HG02970 (cell line): ENCODE data around the gene PCYT1A.
"Not testable (repeated sequence)": the region's sequence is repeated elsewhere in the genome, so short reads cannot be mapped to it uniquely, and the experiment has no call there.

ENCODE experiments used
- ATAC-seq: cut with Tn5 transposase; IDR thresholded peaks from one replicate; pipeline ENCODE4 v1.9.1; 2021; ENCODE audit warnings: mild to moderate bottlenecking, moderate library complexity, moderate number of reproducible peaks; ENCODE audit not compliant: unreplicated experiment, low FRiP score

Gene PCYT1A

GRCh38 chr3:196217307-196218154 lies 70.0 kb downstream of the PCYT1A start:
- ATAC-seq: no peak

GRCh38 chr3:196216681-196217211 lies 70.8 kb downstream of the PCYT1A start:
- no peak for ATAC-seq

- no peak for ATAC-seq
Observed at GRCh38 chr3:196216089-196216564, 71.4 kb downstream of the PCYT1A start, which contains the start of gene SLC51A. Gene SLC51A, plus strand, starts transcription at chr3:196216534. Its CDS starts 179 bp downstream, at chr3:196216713.

- ATAC-seq: no peak
Observed at GRCh38 chr3:196215493-196216020, 72.0 kb downstream of the PCYT1A start.

- ATAC-seq: no peak
Observed at GRCh38 chr3:196214783-196215441, 72.6 kb downstream of the PCYT1A start.

GRCh38 chr3:196210673-196211556 lies 76.6 kb downstream of the PCYT1A start, which contains the start of gene ZDHHC19:
Gene ZDHHC19, minus strand, starts transcription at chr3:196211400. Its CDS starts 85 bp downstream, at chr3:196211315.
- ATAC-seq: no peak

GRCh38 chr3:196209944-196210672 lies 77.4 kb downstream of the PCYT1A start:
- not testable (repeated sequence) for ATAC-seq

GRCh38 chr3:196208942-196209695 lies 78.4 kb downstream of the PCYT1A start:
- no peak for ATAC-seq

GRCh38 chr3:196207833-196208607 lies 79.5 kb downstream of the PCYT1A start:
- ATAC-seq: no peak

- ATAC-seq: no peak
Observed at GRCh38 chr3:196207159-196207832, 80.2 kb downstream of the PCYT1A start.

- ATAC-seq: not testable (repeated sequence)
Observed at GRCh38 chr3:196205442-196206205, 81.9 kb downstream of the PCYT1A start.

- ATAC-seq: no peak
Observed at GRCh38 chr3:196203846-196204245, 83.7 kb downstream of the PCYT1A start.

GRCh38 chr3:196202516-196202970 lies 85.0 kb downstream of the PCYT1A start:
- ATAC-seq: no peak

- ATAC-seq: no peak
Observed at GRCh38 chr3:196198771-196199753, 88.5 kb downstream of the PCYT1A start.

- no peak for ATAC-seq
Observed at GRCh38 chr3:196198081-196198675, 89.3 kb downstream of the PCYT1A start.
